Parathyroid adenoma (tissue), 2 donors: ENCODE measurements around the gene ISL2.

ENCODE experiments used
- H2AFZ ChIP-seq: fragments of 300-600 bp; sonication (generic); one replicate; pipeline ENCODE4 v1.7.0; 2017; ENCODE audit warnings: antibody characterized with exemption, mild to moderate bottlenecking
- H3K27ac ChIP-seq: fragments of 300-600 bp; sonication (generic); one replicate; pipeline ENCODE4 v1.7.0; 2017
- H3K27me3 ChIP-seq: fragments of 300-600 bp; sonication (generic); one replicate; pipeline ENCODE4 v1.7.0; 2017; ENCODE audit warnings: low read length; ENCODE audit not compliant: control insufficient read depth, insufficient read depth
- H3K36me3 ChIP-seq: fragments of 300-600 bp; sonication (generic); one replicate; pipeline ENCODE4 v1.7.0; 2017; ENCODE audit warnings: low read length; ENCODE audit not compliant: control insufficient read depth, insufficient read depth
- H3K4me1 ChIP-seq: fragments of 300-600 bp; sonication (generic); one replicate; pipeline ENCODE4 v1.7.0; 2017; ENCODE audit warnings: control low read depth
- H3K4me2 ChIP-seq: fragments of 300-600 bp; sonication (generic); one replicate; pipeline ENCODE4 v1.7.0; 2017; ENCODE audit warnings: low read length
- H3K4me3 ChIP-seq: fragments of 300-600 bp; sonication (generic); one replicate; pipeline ENCODE4 v1.7.0; 2017; ENCODE audit warnings: low read depth, low read length
- H3K79me2 ChIP-seq: fragments of 300-600 bp; sonication (generic); one replicate; pipeline ENCODE4 v1.7.0; 2017; ENCODE audit warnings: control low read depth
- H3K9ac ChIP-seq: fragments of 300-600 bp; sonication (generic); one replicate; pipeline ENCODE4 v1.7.0; 2017; ENCODE audit warnings: mild to moderate bottlenecking
- H3K9me3 ChIP-seq: fragments of 300-600 bp; sonication (generic); one replicate; pipeline ENCODE4 v1.7.0; 2017; ENCODE audit warnings: low read length; ENCODE audit not compliant: control insufficient read depth
- CTCF ChIP-seq: fragments of 300-600 bp; sonication (generic); IDR thresholded peaks from one replicate; pipeline ENCODE4 v1.7.0; 2017; ENCODE audit warnings: antibody characterized with exemption, mild to moderate bottlenecking
- donor health status: primary hyperparathyroidism.

The ISL2 gene

GRCh38 chr15:76366714-76367113 is 30.1 kb downstream of the ISL2 start:
- Histone ChIP-seq H3K9me3 (no peaks in the 10 kb centered on the region), H3K36me3 (no peaks in the 10 kb centered on the region), H3K4me1 (no peaks in the 10 kb centered on the region), H3K27ac (no peak overlapping the region), H2AFZ (no peak overlapping the region), H3K9ac (no peak overlapping the region), H3K4me3 (no peak overlapping the region), H3K79me2 (no peaks in the 10 kb centered on the region), H3K4me2 (no peak overlapping the region), H3K27me3 (no peaks in the 10 kb centered on the region)
- no peak for TF ChIP-seq CTCF

- H3K27ac ChIP-seq, result no peak overlapping the region
- no peaks in the 10 kb centered on the region for H3K79me2 ChIP-seq
- no peaks in the 10 kb centered on the region for H3K27me3 ChIP-seq
- no peak overlapping the region for H2AFZ ChIP-seq
- H3K4me2 ChIP-seq, result no peak overlapping the region
- no peaks in the 10 kb centered on the region for H3K4me1 ChIP-seq
- no peaks in the 10 kb centered on the region for H3K9me3 ChIP-seq
- TF ChIP-seq CTCF, result no peak
- H3K4me3 ChIP-seq, result no peak overlapping the region
- no peaks in the 10 kb centered on the region for H3K36me3 ChIP-seq
- H3K9ac ChIP-seq, result no peak overlapping the region
These were observed 31.6 kb downstream of the ISL2 start for GRCh38 chr15:76368122-76368621.

- no peak overlapping the region for H3K4me2 ChIP-seq
- no peaks in the 10 kb centered on the region for H3K27me3 ChIP-seq
- H3K9ac ChIP-seq, result no peak overlapping the region
- H3K4me3 ChIP-seq, result no peak overlapping the region
- H2AFZ ChIP-seq, result no peak overlapping the region
- TF ChIP-seq CTCF, result no peak
- H3K27ac ChIP-seq, result no peak overlapping the region
- H3K36me3 ChIP-seq, result no peaks in the 10 kb centered on the region
- no peaks in the 10 kb centered on the region for H3K9me3 ChIP-seq
- no peaks in the 10 kb centered on the region for H3K4me1 ChIP-seq
- no peaks in the 10 kb centered on the region for H3K79me2 ChIP-seq
These were observed 39.5 kb downstream of the ISL2 start for GRCh38 chr15:76376029-76376428.

GRCh38 chr15:76376816-76377215 is 40.2 kb downstream of the ISL2 start:
- no peaks in the 10 kb centered on the region for H3K36me3 ChIP-seq
- H3K4me1 ChIP-seq, result no peaks in the 10 kb centered on the region
- H3K9ac ChIP-seq, result no peak overlapping the region
- H3K4me3 ChIP-seq, result no peak overlapping the region
- no peak overlapping the region for H3K4me2 ChIP-seq
- H3K27ac ChIP-seq, result no peak overlapping the region
- H3K79me2 ChIP-seq, result no peaks in the 10 kb centered on the region
- no peak overlapping the region for H2AFZ ChIP-seq
- H3K9me3 ChIP-seq, result no peaks in the 10 kb centered on the region
- no peaks in the 10 kb centered on the region for H3K27me3 ChIP-seq
- no peak for TF ChIP-seq CTCF

GRCh38 chr15:76377217-76377616 is 40.6 kb downstream of the ISL2 start:
- H3K4me3 ChIP-seq, result no peak overlapping the region
- no peaks in the 10 kb centered on the region for H3K9me3 ChIP-seq
- no peak overlapping the region for H3K4me2 ChIP-seq
- no peaks in the 10 kb centered on the region for H3K4me1 ChIP-seq
- no peak overlapping the region for H2AFZ ChIP-seq
- H3K27ac ChIP-seq, result no peak overlapping the region
- TF ChIP-seq CTCF, result no peak
- no peaks in the 10 kb centered on the region for H3K27me3 ChIP-seq
- no peaks in the 10 kb centered on the region for H3K79me2 ChIP-seq
- H3K9ac ChIP-seq, result no peak overlapping the region
- no peaks in the 10 kb centered on the region for H3K36me3 ChIP-seq
